Loucy (cell line): ENCODE data around the gene GRB2.
"Not testable (repeated sequence)": the region's sequence is repeated elsewhere in the genome, so short reads cannot be mapped to it uniquely, and the experiment has no call there.

ENCODE experiments used
- H2AFZ ChIP-seq: fragments of 200-600 bp; sonication (generic); 2 replicates; pipeline ENCODE4 v1.6.0; 2016; ENCODE audit warnings: antibody characterized with exemption, mild to moderate bottlenecking, low read length, moderate library complexity
- H3F3A ChIP-seq: fragments of 200-600 bp; 2 replicates; pipeline ENCODE4 v1.6.0; 2016; ENCODE audit warnings: antibody characterized with exemption, low read depth, mild to moderate bottlenecking
- H3K27me3 ChIP-seq: fragments of 200-600 bp; sonication (generic); 2 replicates; pipeline ENCODE4 v1.6.1; 2014; ENCODE audit warnings: low read length, mild to moderate bottlenecking; ENCODE audit not compliant: insufficient read depth, poor library complexity, severe bottlenecking
- H3K36me3 ChIP-seq: fragments of 200-600 bp; sonication (generic); 2 replicates; pipeline ENCODE4 v1.6.1; 2016; ENCODE audit warnings: low read length; ENCODE audit not compliant: insufficient read depth
- H3K4me1 ChIP-seq: fragments of 200-600 bp; sonication (generic); 2 replicates; pipeline ENCODE4 v1.5.1; 2014; ENCODE audit warnings: low read length, mild to moderate bottlenecking; ENCODE audit not compliant: insufficient read depth, poor library complexity, severe bottlenecking
- H3K4me2 ChIP-seq: fragments of 200-600 bp; sonication (generic); 2 replicates; pipeline ENCODE4 v1.6.0; 2014; ENCODE audit warnings: antibody characterized with exemption, low read length, low read depth, mild to moderate bottlenecking; ENCODE audit not compliant: poor library complexity, severe bottlenecking
- H3K4me3 ChIP-seq: fragments of 200-600 bp; sonication (generic); 2 replicates; pipeline ENCODE4 v1.5.1; 2014; ENCODE audit warnings: low read length, mild to moderate bottlenecking, mixed read lengths; ENCODE audit not compliant: poor library complexity, severe bottlenecking
- H3K79me2 ChIP-seq: fragments of 200-600 bp; sonication (generic); 2 replicates; pipeline ENCODE4 v1.6.1; 2014; ENCODE audit warnings: low read length; ENCODE audit not compliant: insufficient read depth
- H3K9ac ChIP-seq: fragments of 200-600 bp; sonication (generic); 2 replicates; pipeline ENCODE4 v1.6.0; 2014; ENCODE audit warnings: mild to moderate bottlenecking, low read depth, low read length, moderate library complexity; ENCODE audit not compliant: poor library complexity, severe bottlenecking
- H3K9me2 ChIP-seq: fragments of 200-600 bp; sonication (generic); replicated peaks from 2 replicates; pipeline ENCODE4 v1.6.1; 2016; ENCODE audit warnings: low read depth, low read length, mixed read lengths
- H3K9me3 ChIP-seq: fragments of 200-600 bp; sonication (generic); 2 replicates; pipeline ENCODE4 v1.6.1; 2014; ENCODE audit warnings: mild to moderate bottlenecking, antibody characterized with exemption, low read length, low read depth; ENCODE audit not compliant: insufficient read depth
- H4K20me1 ChIP-seq: fragments of 200-600 bp; sonication (generic); 2 replicates; pipeline ENCODE4 v1.6.0; 2014; ENCODE audit warnings: antibody characterized with exemption, low read length, mild to moderate bottlenecking; ENCODE audit not compliant: insufficient read depth, poor library complexity, severe bottlenecking
- EZH2phosphoT487 ChIP-seq: fragments of 200-600 bp; IDR thresholded peaks from 2 replicates; pipeline ENCODE4 v1.6.1; 2018; ENCODE audit warnings: antibody characterized with exemption, mild to moderate bottlenecking, moderate library complexity, borderline replicate concordance
- TF ChIP-seq, protein P1 (sequence below): fragments of 200-600 bp; sonication (generic); conservative IDR thresholded peaks from 2 replicates; pipeline ENCODE4 v1.5.1; 2014; ENCODE audit warnings: mild to moderate bottlenecking, antibody characterized with exemption, low read length

Gene GRB2

DNA sequence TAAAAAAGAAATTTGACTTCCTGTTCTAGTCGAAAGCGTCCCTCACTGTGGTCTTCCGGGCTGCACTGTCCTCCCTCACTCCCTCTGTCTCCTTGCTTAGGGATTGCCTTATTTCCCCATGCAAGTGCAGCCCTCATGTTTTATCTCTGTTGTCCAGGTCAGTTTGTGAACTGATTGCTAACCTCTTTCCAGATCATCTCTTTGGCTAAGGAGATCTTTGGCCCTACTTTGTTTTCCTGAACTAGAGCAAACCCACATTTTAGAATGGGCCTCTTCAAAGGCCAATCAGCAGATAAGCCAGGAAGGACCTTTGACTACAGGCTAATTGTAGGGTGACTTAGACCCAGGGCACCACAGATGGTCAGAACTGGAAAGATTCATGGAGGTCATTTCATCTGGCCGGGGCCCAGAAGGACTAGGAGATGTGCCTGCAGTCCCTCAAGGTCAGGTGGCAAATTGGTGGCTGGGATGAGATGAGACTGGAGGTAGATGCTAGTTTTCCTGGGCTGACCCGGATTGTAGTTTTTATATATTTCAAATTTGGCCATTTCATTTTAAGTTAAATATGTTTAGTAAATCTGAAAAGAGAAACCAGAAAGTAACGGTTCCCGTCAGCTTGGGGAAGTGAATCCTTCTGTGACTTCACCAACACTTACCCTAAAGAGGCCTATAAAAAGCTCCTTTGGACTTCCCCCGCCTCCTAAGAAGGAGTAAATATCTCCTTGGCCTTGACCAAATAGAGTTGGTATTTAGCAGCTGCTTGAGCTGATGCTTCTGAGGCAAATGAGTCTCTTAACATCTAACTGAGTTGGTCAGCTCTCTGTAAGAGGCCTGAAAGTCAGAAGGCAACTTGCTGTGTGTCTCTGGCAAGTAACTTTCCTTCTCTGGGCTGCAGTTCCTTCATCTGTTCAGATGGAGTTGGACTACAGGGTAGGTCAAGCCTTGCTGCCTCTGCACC lies 110.0 kb downstream of the GRB2 start:
- H3K79me2 ChIP-seq: no peaks in the 10 kb centered on the region
- H3F3A ChIP-seq: no peaks in the 10 kb centered on the region
- no peaks in the 10 kb centered on the region for H4K20me1 ChIP-seq
- H2AFZ ChIP-seq: no peak overlapping the region
- no peaks in the 10 kb centered on the region for H3K9me3 ChIP-seq
- H3K27me3 ChIP-seq: no peaks in the 10 kb centered on the region
- H3K4me2 ChIP-seq: no peak overlapping the region
- H3K9ac ChIP-seq: no peak overlapping the region
- H3K36me3 ChIP-seq: no peaks in the 10 kb centered on the region
- no peak overlapping the region for H3K4me3 ChIP-seq
- TF ChIP-seq, protein P1, sequence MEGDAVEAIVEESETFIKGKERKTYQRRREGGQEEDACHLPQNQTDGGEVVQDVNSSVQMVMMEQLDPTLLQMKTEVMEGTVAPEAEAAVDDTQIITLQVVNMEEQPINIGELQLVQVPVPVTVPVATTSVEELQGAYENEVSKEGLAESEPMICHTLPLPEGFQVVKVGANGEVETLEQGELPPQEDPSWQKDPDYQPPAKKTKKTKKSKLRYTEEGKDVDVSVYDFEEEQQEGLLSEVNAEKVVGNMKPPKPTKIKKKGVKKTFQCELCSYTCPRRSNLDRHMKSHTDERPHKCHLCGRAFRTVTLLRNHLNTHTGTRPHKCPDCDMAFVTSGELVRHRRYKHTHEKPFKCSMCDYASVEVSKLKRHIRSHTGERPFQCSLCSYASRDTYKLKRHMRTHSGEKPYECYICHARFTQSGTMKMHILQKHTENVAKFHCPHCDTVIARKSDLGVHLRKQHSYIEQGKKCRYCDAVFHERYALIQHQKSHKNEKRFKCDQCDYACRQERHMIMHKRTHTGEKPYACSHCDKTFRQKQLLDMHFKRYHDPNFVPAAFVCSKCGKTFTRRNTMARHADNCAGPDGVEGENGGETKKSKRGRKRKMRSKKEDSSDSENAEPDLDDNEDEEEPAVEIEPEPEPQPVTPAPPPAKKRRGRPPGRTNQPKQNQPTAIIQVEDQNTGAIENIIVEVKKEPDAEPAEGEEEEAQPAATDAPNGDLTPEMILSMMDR: no peak
- TF ChIP-seq EZH2phosphoT487: no peak
- no peaks in the 10 kb centered on the region for H3K4me1 ChIP-seq
- no peaks in the 10 kb centered on the region for H3K9me2 ChIP-seq

DNA sequence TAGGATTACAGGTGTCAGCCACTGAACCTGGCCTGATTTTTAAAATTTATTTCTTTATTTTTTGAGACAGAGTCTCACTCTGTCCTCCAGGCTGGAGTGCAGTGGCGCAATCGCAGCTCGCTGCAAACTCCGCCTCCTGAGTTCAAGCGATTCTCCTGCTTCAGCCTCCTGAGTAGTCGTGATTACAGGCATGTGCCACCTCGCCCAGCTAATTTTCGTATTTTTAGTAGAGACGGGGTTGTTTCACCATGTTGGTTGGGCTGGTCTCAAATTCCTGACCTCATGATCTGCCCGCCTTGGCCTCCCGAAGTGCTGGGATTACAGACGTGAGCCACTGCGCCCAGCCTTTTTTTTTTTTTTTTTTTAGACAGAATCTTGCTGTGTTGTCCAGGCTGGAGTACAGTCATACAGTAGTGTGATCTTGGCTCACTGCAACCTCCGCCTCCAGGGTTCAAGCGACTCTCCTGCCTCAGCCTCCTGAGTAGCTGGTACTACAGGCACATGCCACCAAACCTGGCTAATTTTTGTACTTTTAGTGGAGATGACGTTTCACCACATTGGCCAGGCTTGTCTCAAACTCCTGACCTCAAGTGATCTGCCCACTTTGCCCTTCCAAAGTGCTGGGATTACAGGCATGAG lies 112.5 kb downstream of the GRB2 start:
- not testable (repeated sequence) for H3K9me3 ChIP-seq, H3K9me2 ChIP-seq, H3K27me3 ChIP-seq, H3K4me1 ChIP-seq, H3K4me3 ChIP-seq, H3K9ac ChIP-seq, H3K36me3 ChIP-seq, H3F3A ChIP-seq, H3K4me2 ChIP-seq, H3K79me2 ChIP-seq, H4K20me1 ChIP-seq, H2AFZ ChIP-seq

DNA sequence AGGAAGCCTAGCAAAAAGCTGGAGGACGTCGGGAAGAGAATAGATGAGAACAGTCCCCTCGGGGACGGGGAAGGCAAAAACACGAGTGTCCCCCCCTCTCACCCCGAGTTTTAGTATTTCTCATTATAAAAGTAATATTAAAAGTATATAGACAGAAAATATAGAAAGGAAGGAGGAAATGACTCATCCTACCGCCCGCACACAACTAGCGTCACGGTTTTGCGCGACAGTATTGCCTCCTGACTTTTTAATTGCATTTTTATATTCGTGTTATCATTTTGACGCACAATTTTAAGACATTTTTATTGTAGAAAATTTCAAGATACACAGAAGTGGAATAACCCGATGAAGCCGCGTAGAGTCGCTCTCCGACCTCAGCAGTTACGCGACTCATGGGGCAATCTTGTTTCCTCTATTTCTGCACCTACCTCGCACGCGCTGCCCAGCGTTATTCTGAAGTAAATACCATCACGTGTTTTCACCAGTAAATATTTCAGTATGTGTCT lies 115.6 kb downstream of the GRB2 start:
- Histone ChIP-seq H3K4me3 (peak overlapping the region; percentile 81), H3K4me2 (peak overlapping the region; percentile 70), H3K9me2 (no peaks in the 10 kb centered on the region), H3K9ac (peak overlapping the region; percentile 72), H3K79me2 (peaks cover 20% of the 10 kb centered on the region; the same call in 1 of the 2 replicates), H3K9me3 (no peaks in the 10 kb centered on the region), H3F3A (0 out of 2 replicates have a peak, but pooled peaks cover 4% of the 10 kb centered on the region), H3K4me1 (peaks cover 10% of the 10 kb centered on the region), H3K36me3 (peaks cover 5% of the 10 kb centered on the region; the same call in 1 of the 2 replicates), H2AFZ (peak overlapping the region; percentile 91), H3K27me3 (no peaks in the 10 kb centered on the region), H4K20me1 (no peaks in the 10 kb centered on the region)
- TF ChIP-seq, protein P1: 0 out of 2 replicates have a peak, but pooled peaks have one; percentile 19
- no peak for TF ChIP-seq EZH2phosphoT487
